HCT116 (cell line): ENCODE measurements around the gene PRAME. TPM values are rescaled to one million over a fixed set of nuclear protein-coding genes. Genes with fewer than 3 reads are reported as not detected.

Experiments
- ATAC-seq: fragments of 200-7000 bp; cut with Tn5 transposase; 2 replicates; pipeline ENCODE4 v1.9.1; 2020; ENCODE audit warnings: mild to moderate bottlenecking, moderate library complexity
- BruUV-seq: library from RNA; stranded (reverse); fragments of 400-500 nt; replicated peaks from 2 replicates; lab custom pipeline; 2021; lab: Mats Ljungman, UMichigan
- CTCF ChIA-PET: fragments of 300-600 bp; sonication (Branson Sonifier 250); formaldehyde crosslinking; loops from one replicate; lab custom pipeline; 2021; ENCODE audit warnings: antibody characterized with exemption; lab: Charles Lee
- POLR2A ChIA-PET: fragments of 300-600, 350-600 bp; sonication (Branson Sonifier 250); formaldehyde crosslinking; loops from one replicate; lab custom pipeline; 2021; ENCODE audit warnings: antibody characterized with exemption; lab: Charles Lee
- RAD21 ChIA-PET, 2 experiments: fragments of 300-600 bp; sonication (Branson Sonifier 250); formaldehyde crosslinking; loops; one replicate each; lab custom pipeline; 2023; ENCODE audit warnings: low total read pairs in 2 of 2; ENCODE audit not compliant: uncharacterized antibody in 2 of 2, unreplicated experiment in 2 of 2, low non-redundant PET in 1 of 2; lab: Charles Lee
- DNase-seq: peaks from one replicate; pipeline ENCODE4 v3.0.0-alpha.2; 2010; ENCODE audit warnings: low read depth, low spot score
- H2AFZ ChIP-seq: fragments of 200-600 bp; shearing (Covaris generic), sonication (generic); 2 replicates; pipeline ENCODE4 v1.6.1; 2017; ENCODE audit warnings: low read depth, mixed run types, mixed read lengths, antibody characterized with exemption, low read length; ENCODE audit not compliant: poor library complexity, severe bottlenecking
- H3K27ac ChIP-seq: 2 replicates; pipeline ENCODE4 v1.5.1; 2012; ENCODE audit warnings: low read depth, low read length
- H3K27me3 ChIP-seq: fragments of 200-600 bp; sonication (generic); 2 replicates; pipeline ENCODE4 v1.6.1; 2016; ENCODE audit warnings: mixed run types, low read length, mixed read lengths; ENCODE audit not compliant: insufficient read depth
- H3K36me3 ChIP-seq, 2 experiments: fragments of 200-500 bp in 1 of 2; fragments of 200-600 bp in 1 of 2; sonication (Bioruptor generic) in 1 of 2; sonication (generic) in 1 of 2; 2 replicates each; pipeline versions ENCODE4 v1.5.1 to v1.6.1; 2014 to 2016; ENCODE audit warnings: low read length in 2 of 2, inconsistent platforms in 1 of 2, mixed read lengths in 1 of 2, mixed run types in 1 of 2; ENCODE audit not compliant: insufficient read depth in 2 of 2, control insufficient read depth in 1 of 2
- H3K4me1 ChIP-seq, 2 experiments: fragments of 200-600 bp in 1 of 2; sonication (generic) in 1 of 2; 2 replicates each; pipeline versions ENCODE4 v1.5.1 to v1.6.1; 2012 to 2017; ENCODE audit warnings: low read length in 2 of 2, inconsistent platforms in 1 of 2, mild to moderate bottlenecking in 1 of 2, mixed read lengths in 1 of 2, mixed run types in 1 of 2, moderate library complexity in 1 of 2; ENCODE audit not compliant: insufficient read depth in 2 of 2, control insufficient read depth in 1 of 2
- H3K4me2 ChIP-seq: fragments of 200-600 bp; sonication (generic); 2 replicates; pipeline ENCODE4 v1.6.1; 2017; ENCODE audit warnings: mixed run types, low read length, mixed read lengths
- H3K4me3 ChIP-seq, 2 experiments: fragments of 200-600 bp in 1 of 2; sonication (generic) in 1 of 2; replicated peaks in 1 of 2; 2 replicates each; pipeline ENCODE4 v1.5.1; 2011 to 2016; ENCODE audit warnings: low read length in 2 of 2, control low read depth in 1 of 2, low read depth in 1 of 2, mild to moderate bottlenecking in 1 of 2, mixed read lengths in 1 of 2, mixed run types in 1 of 2
- H3K79me2 ChIP-seq: fragments of 200-600 bp; sonication (generic); 2 replicates; pipeline ENCODE4 v1.6.1; 2017; ENCODE audit warnings: mild to moderate bottlenecking, mixed run types, low read length, moderate library complexity, mixed read lengths; ENCODE audit not compliant: insufficient read depth
- H3K9ac ChIP-seq: fragments of 200-600 bp; sonication (generic); 2 replicates; pipeline ENCODE4 v1.6.1; 2016; ENCODE audit warnings: low read length, mixed read lengths
- H3K9me2 ChIP-seq: fragments of 200-600 bp; sonication (generic), shearing (Covaris generic); 2 replicates; pipeline ENCODE4 v1.6.1; 2017; ENCODE audit warnings: mixed run types, mild to moderate bottlenecking, moderate library complexity; ENCODE audit not compliant: insufficient read depth
- H3K9me3 ChIP-seq, 2 experiments: fragments of 200-500 bp in 1 of 2; fragments of 200-600 bp in 1 of 2; sonication (Bioruptor generic) in 1 of 2; sonication (generic) in 1 of 2; 2 replicates each; pipeline ENCODE4 v1.6.1; 2014 to 2017; ENCODE audit warnings: low read length in 2 of 2, mixed read lengths in 2 of 2, inconsistent platforms in 1 of 2, low read depth in 1 of 2, mild to moderate bottlenecking in 1 of 2, mixed run types in 1 of 2, moderate library complexity in 1 of 2; ENCODE audit not compliant: control insufficient read depth in 1 of 2, insufficient read depth in 1 of 2
- H4K20me1 ChIP-seq: fragments of 200-600 bp; sonication (generic), shearing (Covaris generic); 2 replicates; pipeline ENCODE4 v1.6.1; 2017; ENCODE audit warnings: mixed run types, mild to moderate bottlenecking, moderate library complexity; ENCODE audit not compliant: insufficient read depth
- EZH2 ChIP-seq: fragments of 200-600 bp; sonication (generic); IDR thresholded peaks from 2 replicates; pipeline ENCODE4 v1.6.1; 2017; ENCODE audit warnings: antibody characterized with exemption, mixed run types
- EZH2phosphoT487 ChIP-seq: fragments of 200-600 bp; IDR thresholded peaks from 2 replicates; pipeline ENCODE4 v1.6.1; 2018; ENCODE audit warnings: antibody characterized with exemption, borderline replicate concordance
- SRF ChIP-seq: IDR thresholded peaks from 2 replicates; pipeline ENCODE4 v1.6.1; 2012; ENCODE audit warnings: low read depth
- intact Hi-C: fragments of 100-400 bp; cut with micrococcal nuclease; formaldehyde crosslinking; loops from 2 replicates; pipeline ENCODE4 v1.10.0; 2022
- total RNA-seq: library from RNA; stranded (reverse); gene quantifications from one replicate; pipeline ENCODE4 v1.2.1, GENCODE V29; 2021; ENCODE audit not compliant: unreplicated experiment

Gene PRAME
- total RNA-seq, 1 experiment from 2014 or later = 28.4 TPM

DNA sequence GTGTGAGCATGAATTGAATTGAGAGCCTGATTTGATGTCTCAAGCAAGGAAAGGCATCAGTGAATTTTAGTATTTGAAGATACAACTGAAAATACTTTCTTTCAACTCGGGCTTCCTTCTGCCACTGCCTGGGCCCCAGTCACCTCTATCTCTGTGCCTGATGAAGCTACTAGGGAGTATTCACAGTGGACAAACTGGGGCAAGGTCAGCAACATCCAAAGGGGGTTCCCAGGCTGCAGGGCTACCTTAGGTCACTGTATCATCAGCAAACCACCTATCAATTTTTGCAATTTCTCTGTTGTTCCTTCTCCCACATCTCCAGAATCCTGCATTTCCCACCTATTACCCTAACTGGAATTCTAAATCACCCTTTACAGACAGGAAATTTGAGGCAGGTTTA is 10.2 kb downstream of the PRAME start:
- H3K9me2 ChIP-seq = no peaks in the 10 kb centered on the region
- no peaks in the 10 kb centered on the region for H3K9me3 ChIP-seq
- H3K27ac ChIP-seq = no peak overlapping the region
- no TSS peak for BruUV-seq
- H2AFZ ChIP-seq = no peak overlapping the region
- no peaks in the 10 kb centered on the region for H3K79me2 ChIP-seq
- ChIA-PET CTCF (no interaction called here), POLR2A (no interaction called here), RAD21 (no interaction called here)
- intact Hi-C loops = no loop called here
- H3K36me3 ChIP-seq = peaks cover 5 to 6% of the 10 kb centered on the region in 2 experiments; a peak in 1 of 4 replicates
- H3K27me3 ChIP-seq = no peaks in the 10 kb centered on the region
- no peak for ATAC-seq
- no peak overlapping the region for H3K4me2 ChIP-seq
- TF ChIP-seq EZH2 (no peak), SRF (no peak)
- H4K20me1 ChIP-seq = no peaks in the 10 kb centered on the region
- H3K9ac ChIP-seq = no peak overlapping the region
- DNase-seq = no peak
- no peaks in the 10 kb centered on the region for H3K4me1 ChIP-seq
- no peak overlapping the region for H3K4me3 ChIP-seq

DNA sequence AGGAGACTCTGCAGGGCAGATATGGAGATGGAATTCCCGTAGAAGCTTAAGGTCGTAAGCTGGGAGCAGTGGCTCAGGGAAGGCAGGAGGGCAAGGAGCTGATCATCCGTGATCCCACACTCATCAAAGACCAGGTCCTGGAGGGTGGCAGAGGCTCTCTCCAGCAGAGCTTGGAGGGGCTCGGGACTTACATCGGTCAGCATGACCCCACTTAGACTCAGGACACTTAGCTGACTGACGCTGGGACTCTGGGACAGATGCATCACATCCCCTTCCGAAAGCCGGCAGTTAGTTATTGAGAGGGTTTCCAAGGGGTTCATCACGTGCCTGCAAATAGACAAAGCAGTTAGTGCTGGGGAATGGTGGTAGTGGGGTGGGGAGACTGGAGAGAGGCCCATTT is 10.7 kb downstream of the PRAME start:
- intact Hi-C loops = no loop called here
- no peak overlapping the region for H3K4me2 ChIP-seq
- TF ChIP-seq EZH2phosphoT487 = no peak
- no peaks in the 10 kb centered on the region for H3K79me2 ChIP-seq
- ChIA-PET CTCF (no interaction called here), RAD21 (no interaction called here), POLR2A (no interaction called here)
- H3K36me3 ChIP-seq = peaks cover 5 to 6% of the 10 kb centered on the region in 2 experiments; a peak in 1 of 4 replicates
- no peak overlapping the region for H2AFZ ChIP-seq
- H4K20me1 ChIP-seq = no peaks in the 10 kb centered on the region
- H3K9me3 ChIP-seq = no peaks in the 10 kb centered on the region
- no TSS peak for BruUV-seq
- no peak for ATAC-seq
- H3K9me2 ChIP-seq = no peaks in the 10 kb centered on the region
- H3K27ac ChIP-seq = no peak overlapping the region
- no peak for DNase-seq
- H3K9ac ChIP-seq = no peak overlapping the region
- H3K4me3 ChIP-seq = no peak overlapping the region
- H3K4me1 ChIP-seq = no peaks in the 10 kb centered on the region
- H3K27me3 ChIP-seq = no peaks in the 10 kb centered on the region
